Measurements from ENCODE around the gene MYO3B. TPM values are rescaled to one million over a fixed set of nuclear protein-coding genes. Genes with fewer than 3 reads are reported as not detected.

The MYO3B gene
- total and polyA plus RNA-seq, 2 donors (not counting 1 experiment from before 2014, with no cell fraction given): not detected

- Histone ChIP-seq H3K4me2 (replicated peaks; ENCODE audit: low read depth, low read length, poor library complexity, severe bottlenecking) (no peak overlapping the region), H3K27me3 (replicated peaks in 1 of 4; ENCODE audit: control extremely low read depth in 1 of 4, control insufficient read depth in 3 of 4, insufficient read depth in 4 of 4, low read length in 3 of 4) (no peaks in the 10 kb centered on the region), H2AFZ (ENCODE audit: insufficient read depth, low read depth, low read length, poor library complexity, severe bottlenecking) (no peak overlapping the region), H3K36me3 (replicated peaks in 1 of 2; ENCODE audit: control extremely low read depth in 1 of 2, control insufficient read depth in 1 of 2, extremely low read depth in 1 of 2, insufficient read depth in 2 of 2, low read length in 1 of 2) (no peaks in the 10 kb centered on the region), H3K9me3 (ENCODE audit: control extremely low read depth in 1 of 3, control insufficient read depth in 2 of 3, insufficient read depth in 1 of 3, low read length in 2 of 3) (peaks cover 0 to 4% (median 0%) of the 10 kb centered on the region in 3 donors), H3K4me3 (ENCODE audit: control extremely low read depth in 1 of 5, extremely low read depth in 1 of 5, insufficient read depth in 1 of 5, low read depth in 2 of 5, low read length in 4 of 5) (no peak overlapping the region), H3K79me2 (ENCODE audit: control insufficient read depth, insufficient read depth, low read length) (no peaks in the 10 kb centered on the region), H4K20me1 (ENCODE audit: control insufficient read depth, insufficient read depth, low read length, poor library complexity, severe bottlenecking) (no peaks in the 10 kb centered on the region), H3K9ac (ENCODE audit: low read length) (no peak overlapping the region), H3K4me1 (ENCODE audit: control insufficient read depth in 2 of 2, insufficient read depth in 2 of 2, low read length in 2 of 2) (no peaks in the 10 kb centered on the region), H3K27ac (ENCODE audit: low read length in 2 of 2) (no peak overlapping the region)
- CTCF ChIA-PET: no interaction called here
- Mint-ChIP-seq H3K27me3 (peaks cover 7% of the 10 kb centered on the region), H3K4me1 (no peaks in the 10 kb centered on the region), H3K4me3 (no peak overlapping the region), H3K27ac (no peak overlapping the region), H3K9me3 (ENCODE audit: insufficient read depth) (peaks cover 3% of the 10 kb centered on the region)
- TF ChIP-seq EZH2 (IDR thresholded peaks at IDR 0.05; ENCODE audit: borderline replicate concordance, insufficient read depth, low read depth, low read length, poor library complexity, severe bottlenecking): no peak
- TF ChIP-seq, protein P1, sequence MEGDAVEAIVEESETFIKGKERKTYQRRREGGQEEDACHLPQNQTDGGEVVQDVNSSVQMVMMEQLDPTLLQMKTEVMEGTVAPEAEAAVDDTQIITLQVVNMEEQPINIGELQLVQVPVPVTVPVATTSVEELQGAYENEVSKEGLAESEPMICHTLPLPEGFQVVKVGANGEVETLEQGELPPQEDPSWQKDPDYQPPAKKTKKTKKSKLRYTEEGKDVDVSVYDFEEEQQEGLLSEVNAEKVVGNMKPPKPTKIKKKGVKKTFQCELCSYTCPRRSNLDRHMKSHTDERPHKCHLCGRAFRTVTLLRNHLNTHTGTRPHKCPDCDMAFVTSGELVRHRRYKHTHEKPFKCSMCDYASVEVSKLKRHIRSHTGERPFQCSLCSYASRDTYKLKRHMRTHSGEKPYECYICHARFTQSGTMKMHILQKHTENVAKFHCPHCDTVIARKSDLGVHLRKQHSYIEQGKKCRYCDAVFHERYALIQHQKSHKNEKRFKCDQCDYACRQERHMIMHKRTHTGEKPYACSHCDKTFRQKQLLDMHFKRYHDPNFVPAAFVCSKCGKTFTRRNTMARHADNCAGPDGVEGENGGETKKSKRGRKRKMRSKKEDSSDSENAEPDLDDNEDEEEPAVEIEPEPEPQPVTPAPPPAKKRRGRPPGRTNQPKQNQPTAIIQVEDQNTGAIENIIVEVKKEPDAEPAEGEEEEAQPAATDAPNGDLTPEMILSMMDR (IDR thresholded peaks at IDR 0.05): no peak
- DNase-seq (no peak), ATAC-seq (ENCODE audit: low read depth) (no peak)
- intact Hi-C loops (cut with micrococcal nuclease): no loop called here
- POLR2A ChIA-PET: no interaction called here
- WGBS (ENCODE audit: insufficient coverage): 89% methylated on average over 1 of the region's 3 CpGs
These were observed 29.0 kb downstream of the MYO3B start for GRCh38 chr2:170206805-170207407.

DNA sequence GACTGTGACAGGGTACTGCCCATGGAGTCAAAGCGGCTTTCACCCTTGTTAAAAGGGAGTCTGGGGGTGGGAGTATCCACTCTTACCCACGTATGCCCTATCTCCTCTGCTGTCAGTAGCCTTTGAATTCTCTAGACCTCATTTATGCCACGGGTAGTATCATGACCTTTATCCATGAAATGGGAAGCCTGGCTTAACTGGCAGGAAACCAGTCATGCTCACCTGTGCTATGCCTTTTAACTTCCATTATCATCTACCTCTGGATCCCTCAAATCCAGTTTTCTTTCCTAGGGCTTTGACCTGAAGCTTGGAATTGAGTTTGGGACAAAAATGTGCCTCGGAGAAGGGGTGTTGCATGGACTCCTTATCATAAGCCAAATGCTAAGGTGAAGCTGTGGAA, 30.0 kb downstream of the MYO3B start:
- no peak overlapping the region for H3K9ac ChIP-seq (ENCODE audit: low read length)
- ATAC-seq (ENCODE audit: low read depth) (no peak), DNase-seq (no peak)
- ChIA-PET POLR2A (no interaction called here), CTCF (no interaction called here)
- intact Hi-C loops (cut with micrococcal nuclease): no loop called here
- Mint-ChIP-seq H3K9me3 (ENCODE audit: insufficient read depth) (peaks cover 3% of the 10 kb centered on the region), H3K27me3 (peaks cover 7% of the 10 kb centered on the region), H3K4me3 (no peak overlapping the region), H3K27ac (no peak overlapping the region), H3K4me1 (peaks cover under 1% of the 10 kb centered on the region)
- 89% methylated on average over 1 of the region's 4 CpGs for whole genome bisulfite sequencing (ENCODE audit: insufficient coverage)
- no peaks in the 10 kb centered on the region for H3K36me3 ChIP-seq (replicated peaks in 1 of 2; ENCODE audit: control extremely low read depth in 1 of 2, control insufficient read depth in 1 of 2, extremely low read depth in 1 of 2, insufficient read depth in 2 of 2, low read length in 1 of 2)
- no peaks in the 10 kb centered on the region for H3K4me1 ChIP-seq (ENCODE audit: control insufficient read depth in 2 of 2, insufficient read depth in 2 of 2, low read length in 2 of 2)
- H3K4me2 ChIP-seq (replicated peaks; ENCODE audit: low read depth, low read length, poor library complexity, severe bottlenecking): no peak overlapping the region
- H4K20me1 ChIP-seq (ENCODE audit: control insufficient read depth, insufficient read depth, low read length, poor library complexity, severe bottlenecking): no peaks in the 10 kb centered on the region
- no peaks in the 10 kb centered on the region for H3K27me3 ChIP-seq (replicated peaks in 1 of 4; ENCODE audit: control extremely low read depth in 1 of 4, control insufficient read depth in 3 of 4, insufficient read depth in 4 of 4, low read length in 3 of 4)
- H3K79me2 ChIP-seq (ENCODE audit: control insufficient read depth, insufficient read depth, low read length): no peaks in the 10 kb centered on the region
- no peak overlapping the region for H3K4me3 ChIP-seq (ENCODE audit: control extremely low read depth in 1 of 5, extremely low read depth in 1 of 5, insufficient read depth in 1 of 5, low read depth in 2 of 5, low read length in 4 of 5)
- H3K9me3 ChIP-seq (ENCODE audit: control extremely low read depth in 1 of 3, control insufficient read depth in 2 of 3, insufficient read depth in 1 of 3, low read length in 2 of 3): peaks cover 0 to 4% (median 0%) of the 10 kb centered on the region in 3 donors
- no peak overlapping the region for H3K27ac ChIP-seq (ENCODE audit: low read length in 2 of 2)
- no peak for TF ChIP-seq EZH2 (IDR thresholded peaks at IDR 0.05; ENCODE audit: borderline replicate concordance, insufficient read depth, low read depth, low read length, poor library complexity, severe bottlenecking)
- TF ChIP-seq, protein P1 (IDR thresholded peaks at IDR 0.05): no peak
- no peak overlapping the region for H2AFZ ChIP-seq (ENCODE audit: insufficient read depth, low read depth, low read length, poor library complexity, severe bottlenecking)

Measured in B cell (primary cell).